D341Med (cell line): ENCODE measurements around the gene SUN2.

ENCODE experiments used
- DNase-seq: peaks from one replicate; pipeline ENCODE4 v3.0.0; 2012; ENCODE audit warnings: low spot score

Gene SUN2, protein sequence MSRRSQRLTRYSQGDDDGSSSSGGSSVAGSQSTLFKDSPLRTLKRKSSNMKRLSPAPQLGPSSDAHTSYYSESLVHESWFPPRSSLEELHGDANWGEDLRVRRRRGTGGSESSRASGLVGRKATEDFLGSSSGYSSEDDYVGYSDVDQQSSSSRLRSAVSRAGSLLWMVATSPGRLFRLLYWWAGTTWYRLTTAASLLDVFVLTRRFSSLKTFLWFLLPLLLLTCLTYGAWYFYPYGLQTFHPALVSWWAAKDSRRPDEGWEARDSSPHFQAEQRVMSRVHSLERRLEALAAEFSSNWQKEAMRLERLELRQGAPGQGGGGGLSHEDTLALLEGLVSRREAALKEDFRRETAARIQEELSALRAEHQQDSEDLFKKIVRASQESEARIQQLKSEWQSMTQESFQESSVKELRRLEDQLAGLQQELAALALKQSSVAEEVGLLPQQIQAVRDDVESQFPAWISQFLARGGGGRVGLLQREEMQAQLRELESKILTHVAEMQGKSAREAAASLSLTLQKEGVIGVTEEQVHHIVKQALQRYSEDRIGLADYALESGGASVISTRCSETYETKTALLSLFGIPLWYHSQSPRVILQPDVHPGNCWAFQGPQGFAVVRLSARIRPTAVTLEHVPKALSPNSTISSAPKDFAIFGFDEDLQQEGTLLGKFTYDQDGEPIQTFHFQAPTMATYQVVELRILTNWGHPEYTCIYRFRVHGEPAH

DNA sequence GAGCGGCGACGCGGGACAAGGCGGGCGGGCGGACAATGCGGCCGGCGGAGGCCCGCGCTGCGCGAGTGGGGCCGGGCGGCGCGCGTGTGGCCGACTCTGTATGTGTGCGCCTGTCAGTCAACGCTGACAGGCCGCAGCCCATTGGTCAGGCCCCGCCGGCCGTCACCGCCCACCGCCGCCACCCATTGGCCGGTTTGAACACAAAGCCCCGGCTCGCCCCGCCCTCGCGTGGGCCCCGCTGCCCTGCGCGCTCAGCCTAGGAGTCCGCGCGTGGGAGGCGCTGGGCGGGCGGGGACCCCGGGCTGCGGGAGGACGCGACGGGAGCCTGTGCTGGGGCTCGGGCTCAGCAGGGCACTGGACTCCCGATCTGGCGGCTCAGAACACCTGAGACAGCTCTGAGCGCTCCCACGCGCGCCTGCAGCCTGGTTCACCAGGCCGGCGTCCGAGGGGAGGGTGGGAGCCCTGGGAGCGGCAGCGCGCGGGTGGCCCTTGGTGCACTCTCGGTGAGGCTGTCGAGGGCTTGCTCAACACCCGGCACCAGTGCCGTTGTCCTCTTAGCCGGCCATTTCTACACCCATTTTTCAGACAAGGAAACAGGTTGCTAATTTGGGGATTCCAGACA, at the start of gene SUN2:
Gene SUN2 (minus strand): TSS at position 88 of the 622 bp plus-strand sequence. CDS start 3,370 bp downstream, outside the sequence.
- DNase-seq: peak; percentile 99

GRCh38 chr22:38805041-38805593, 49.3 kb upstream of the SUN2 start:
- peak; percentile 43 for DNase-seq

DNA sequence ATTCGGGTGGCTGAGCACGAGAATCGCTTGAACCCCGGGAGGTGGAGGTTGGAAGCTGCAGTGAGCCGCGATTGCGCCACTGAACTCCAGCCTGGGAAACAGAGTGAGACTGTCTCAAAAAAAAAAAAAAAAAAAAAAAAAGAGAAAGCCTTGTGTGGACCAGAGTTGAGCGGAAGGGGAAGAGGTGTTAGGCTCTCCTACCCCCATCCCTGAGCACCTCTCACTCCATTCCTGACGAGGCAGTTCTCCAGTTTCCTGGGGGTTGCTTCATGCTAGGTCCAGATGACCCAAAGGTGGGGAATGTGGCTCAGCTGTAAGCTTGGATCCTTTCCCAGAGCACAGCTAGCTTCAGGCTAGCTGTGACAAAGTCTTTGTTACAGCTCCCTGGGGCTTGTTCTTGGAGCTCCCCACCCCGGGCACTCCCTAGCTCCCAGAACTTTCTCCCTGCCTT, 46.9 kb upstream of the SUN2 start:
- peak; percentile 41 for DNase-seq

GRCh38 chr22:38799265-38800002, 43.6 kb upstream of the SUN2 start:
- DNase-seq: no peak

DNA sequence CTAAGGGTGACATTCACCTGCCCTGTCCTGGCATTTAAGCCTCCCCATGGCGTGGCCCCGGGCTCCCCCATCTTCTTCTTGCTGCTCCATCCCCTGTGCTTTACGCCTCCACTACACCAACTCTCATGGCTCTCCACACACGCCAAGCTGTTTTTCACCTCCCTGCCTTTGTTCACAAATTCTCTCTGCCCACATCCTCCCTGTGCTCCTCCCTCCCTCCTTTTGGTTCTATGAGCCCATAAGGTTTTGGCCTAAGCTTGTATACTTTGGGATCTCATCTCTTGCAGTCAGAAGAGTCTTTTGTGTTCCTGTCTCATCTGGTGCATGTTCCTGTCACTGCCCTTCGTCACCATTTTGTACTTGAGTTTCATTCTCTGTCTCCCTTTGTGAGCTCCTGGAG, 42.7 kb upstream of the SUN2 start:
- DNase-seq: no peak

DNA sequence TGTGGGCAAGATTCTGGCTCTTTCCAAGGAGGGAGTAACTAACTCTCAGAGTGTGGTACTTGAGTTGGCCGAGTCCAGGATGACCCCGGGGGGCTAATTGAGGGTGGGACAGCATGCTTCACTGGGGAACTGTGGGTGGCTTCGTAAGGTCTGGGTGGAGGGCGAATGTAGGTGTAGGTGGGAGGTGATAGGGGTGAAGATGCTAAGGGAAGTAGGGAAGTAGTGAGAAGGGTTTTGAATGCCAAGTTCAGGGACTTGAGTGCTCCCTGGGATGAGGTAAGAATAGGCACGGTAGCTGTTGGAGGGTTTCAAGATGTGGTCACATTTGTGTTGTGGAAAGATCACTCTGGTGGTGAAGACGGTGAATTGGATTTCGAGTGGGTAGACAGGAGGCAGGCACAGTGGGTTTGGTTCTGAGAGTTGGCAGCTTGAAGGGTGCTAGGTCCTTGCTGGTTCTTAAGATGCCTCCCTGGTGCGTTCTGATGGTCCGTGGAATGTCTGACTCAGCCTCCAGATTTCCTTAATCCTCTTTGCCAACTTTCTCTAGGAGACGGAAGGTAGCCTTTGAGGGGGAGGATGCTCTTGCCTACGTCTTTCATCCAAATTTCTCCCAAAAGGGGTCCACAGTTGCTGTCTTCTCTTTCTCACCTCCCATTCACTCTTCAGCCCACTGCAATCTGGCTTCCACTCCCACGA, 40.6 kb upstream of the SUN2 start:
- no peak for DNase-seq

- no peak for DNase-seq
These were observed 39.8 kb upstream of the SUN2 start for GRCh38 chr22:38795569-38795968.

DNA sequence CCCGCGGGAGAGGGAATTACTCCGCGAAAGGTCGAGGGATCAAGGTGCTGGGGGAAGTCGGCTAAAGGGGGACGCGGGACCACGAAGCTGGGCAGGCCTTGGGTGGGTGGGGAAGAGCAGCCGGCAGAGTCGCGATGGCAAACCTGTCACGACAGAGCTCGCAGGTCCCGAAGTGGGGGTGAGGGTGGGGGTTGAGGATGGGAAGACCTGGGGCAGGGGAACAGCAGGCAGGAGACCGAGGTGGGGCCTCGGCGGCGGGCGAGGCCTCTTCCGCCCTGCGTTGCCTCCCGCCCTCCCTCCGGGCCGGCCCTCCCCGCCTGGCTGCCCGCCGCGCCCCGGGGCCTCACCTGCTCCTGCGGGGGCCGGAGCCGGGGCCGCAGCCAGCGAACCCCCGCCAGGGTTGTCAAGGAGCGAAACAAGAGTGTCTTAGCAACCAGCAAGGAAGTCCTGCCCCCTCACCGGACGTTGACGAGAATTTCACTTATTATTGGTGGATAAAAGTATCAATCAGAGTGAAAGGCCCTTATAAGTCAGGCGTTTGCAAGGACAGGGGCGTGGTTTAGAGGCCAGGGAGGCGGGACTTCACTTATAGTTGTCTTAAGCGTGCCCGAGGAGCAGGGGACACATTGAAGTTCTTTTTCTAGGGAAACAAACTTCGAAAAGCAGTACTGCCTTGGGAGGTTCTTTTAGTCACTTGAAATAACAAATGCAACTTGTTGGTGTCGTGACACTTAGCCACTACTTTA, 38.1 kb upstream of the SUN2 start, which contains the start of gene DNAL4:
Gene DNAL4 (minus strand): TSS at position 423 of the 746 bp plus-strand sequence. CDS start 11,412 bp downstream, outside the sequence.
- DNase-seq: peak; percentile 95

- no peak for DNase-seq
These were observed 37.5 kb upstream of the SUN2 start for GRCh38 chr22:38793317-38793716.

GRCh38 chr22:38792833-38793232, 37.0 kb upstream of the SUN2 start:
- no peak for DNase-seq

DNA sequence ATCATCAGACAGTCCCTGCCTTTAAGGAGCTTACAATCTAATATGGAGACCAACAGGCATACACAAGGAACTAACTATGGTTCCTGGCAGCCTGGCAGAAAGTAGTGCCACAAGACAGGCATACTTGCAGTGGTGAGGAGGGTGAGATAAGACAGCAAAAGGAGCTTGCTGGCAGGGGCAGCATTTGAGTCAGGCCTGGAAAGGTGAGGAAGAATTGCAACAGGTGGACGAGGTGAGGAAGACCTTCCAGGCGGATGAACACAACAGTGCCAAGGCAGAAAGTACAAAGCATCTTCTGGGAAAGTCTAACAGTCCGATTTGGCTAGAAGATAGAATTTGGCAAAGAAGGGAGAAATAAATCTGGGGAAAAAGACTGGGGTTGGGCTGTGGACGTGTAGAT, 33.8 kb upstream of the SUN2 start:
- DNase-seq: no peak

- DNase-seq: no peak
These were observed 33.0 kb upstream of the SUN2 start for GRCh38 chr22:38788846-38789245.

DNA sequence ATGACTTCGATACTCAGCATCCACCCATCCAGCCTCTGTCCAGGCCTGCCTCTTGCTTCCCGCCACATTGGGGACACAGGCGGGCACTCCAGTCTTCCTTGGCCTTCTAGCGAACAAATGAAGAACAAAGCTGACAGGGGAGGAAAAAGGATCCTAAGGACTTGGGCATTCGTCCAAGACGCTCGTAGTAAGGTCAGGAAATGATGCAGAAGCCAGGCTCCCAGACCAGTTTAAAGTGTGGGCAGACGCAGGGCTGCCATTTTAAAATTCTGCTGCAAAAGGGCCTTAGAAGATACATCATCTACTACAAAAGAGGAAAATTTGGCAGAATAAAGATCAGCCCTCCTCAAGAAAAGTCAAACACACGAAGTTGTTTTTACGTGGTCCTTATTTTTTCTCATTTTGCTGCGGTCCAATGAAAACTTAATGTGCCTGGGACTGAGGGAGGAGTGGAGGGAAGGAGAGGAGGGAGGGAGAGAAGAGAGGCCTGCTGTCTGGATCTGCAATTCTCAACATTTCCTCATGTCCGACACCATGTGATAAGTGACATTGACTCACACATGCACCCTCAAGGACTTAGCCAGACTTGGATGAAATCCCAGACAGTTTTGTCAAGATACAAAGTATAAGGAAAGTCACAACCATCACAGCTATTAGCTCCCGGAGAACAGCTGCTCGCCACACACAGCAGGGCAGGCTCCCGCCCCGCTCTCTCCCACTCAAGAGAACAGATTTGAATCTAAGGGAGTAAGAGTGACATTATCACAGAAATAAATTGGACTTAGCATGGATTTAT, 32.4 kb upstream of the SUN2 start:
- DNase-seq: no peak

DNA sequence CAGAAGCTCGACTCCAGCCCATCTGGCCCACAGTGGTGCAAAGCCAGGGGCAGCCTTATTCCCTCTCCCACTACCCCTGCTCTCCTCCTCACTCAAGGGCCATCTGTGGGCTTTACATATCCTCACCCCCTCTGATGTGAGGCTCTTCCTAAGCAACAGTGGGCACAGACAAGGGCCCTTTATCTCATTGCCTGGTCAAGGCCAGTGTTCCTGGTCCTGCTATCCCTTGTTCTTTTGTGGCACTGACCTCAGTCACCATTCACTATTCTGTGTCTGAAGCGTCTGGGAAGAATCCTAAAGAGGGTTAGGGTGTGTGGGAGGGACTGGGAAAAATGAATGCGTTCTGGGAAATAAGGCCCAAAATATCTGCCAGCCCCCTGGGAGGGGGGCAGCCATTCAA, 30.8 kb upstream of the SUN2 start:
- DNase-seq: no peak

GRCh38 chr22:38784856-38785255, 29.1 kb upstream of the SUN2 start:
- no peak for DNase-seq

GRCh38 chr22:38784035-38784434, 28.2 kb upstream of the SUN2 start:
- no peak for DNase-seq

GRCh38 chr22:38783095-38783615, 27.4 kb upstream of the SUN2 start:
- DNase-seq: no peak

DNA sequence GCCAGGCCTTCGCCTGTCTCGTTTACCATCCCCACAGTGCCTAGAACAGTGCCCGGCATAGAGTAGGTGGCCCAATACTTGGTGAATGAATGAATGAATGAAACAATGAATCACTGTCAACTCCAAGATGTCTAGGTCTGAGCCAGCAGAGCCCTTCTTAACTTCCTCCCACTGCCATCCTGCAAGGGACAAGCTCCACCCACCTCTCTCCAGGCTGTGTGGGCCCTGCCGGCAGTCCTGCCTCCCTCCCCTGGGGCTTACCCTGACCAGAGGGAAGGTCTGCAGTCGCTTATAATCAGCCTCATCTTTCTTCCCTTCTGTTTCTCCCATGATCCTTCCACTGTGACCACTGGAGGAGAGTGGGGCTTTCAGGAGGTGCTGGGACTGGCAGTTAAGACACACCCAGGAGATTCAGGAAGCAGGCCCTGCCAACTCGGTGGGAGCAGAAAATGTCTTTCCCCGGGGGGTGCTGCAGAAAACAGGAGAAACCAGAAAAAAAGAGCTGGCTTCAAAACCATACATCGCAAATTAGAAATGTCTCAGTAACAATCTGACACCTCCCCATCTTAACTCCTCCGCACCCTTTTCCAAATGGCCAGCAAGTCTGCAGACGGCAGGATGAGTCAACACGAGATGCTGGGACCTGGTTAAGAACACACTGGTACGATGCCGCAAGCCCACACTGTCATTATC, 26.8 kb upstream of the SUN2 start:
- DNase-seq: no peak

DNA sequence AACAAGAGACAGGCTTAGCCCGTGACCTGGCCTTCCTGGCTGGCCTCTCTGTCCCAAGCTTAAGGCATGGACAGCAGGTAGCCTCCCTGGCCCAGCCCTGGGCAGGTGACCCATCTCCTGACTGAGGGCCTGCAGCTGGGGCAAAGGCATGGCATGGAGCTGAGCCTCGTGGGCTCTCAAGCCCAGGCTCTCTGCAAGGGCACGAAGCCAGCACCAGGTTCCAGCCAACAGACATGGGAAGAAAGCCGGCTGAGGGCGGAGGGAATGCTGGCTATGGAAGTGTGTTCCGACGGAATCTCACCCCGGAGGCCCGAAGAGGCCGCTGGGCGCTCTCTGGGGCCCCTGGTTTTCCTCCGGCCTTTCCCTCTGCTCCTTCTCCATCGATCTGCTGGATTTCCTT, 25.2 kb upstream of the SUN2 start:
- no peak for DNase-seq
